ENCODE data around the gene NANS.

- TF ChIP-seq, protein P1, sequence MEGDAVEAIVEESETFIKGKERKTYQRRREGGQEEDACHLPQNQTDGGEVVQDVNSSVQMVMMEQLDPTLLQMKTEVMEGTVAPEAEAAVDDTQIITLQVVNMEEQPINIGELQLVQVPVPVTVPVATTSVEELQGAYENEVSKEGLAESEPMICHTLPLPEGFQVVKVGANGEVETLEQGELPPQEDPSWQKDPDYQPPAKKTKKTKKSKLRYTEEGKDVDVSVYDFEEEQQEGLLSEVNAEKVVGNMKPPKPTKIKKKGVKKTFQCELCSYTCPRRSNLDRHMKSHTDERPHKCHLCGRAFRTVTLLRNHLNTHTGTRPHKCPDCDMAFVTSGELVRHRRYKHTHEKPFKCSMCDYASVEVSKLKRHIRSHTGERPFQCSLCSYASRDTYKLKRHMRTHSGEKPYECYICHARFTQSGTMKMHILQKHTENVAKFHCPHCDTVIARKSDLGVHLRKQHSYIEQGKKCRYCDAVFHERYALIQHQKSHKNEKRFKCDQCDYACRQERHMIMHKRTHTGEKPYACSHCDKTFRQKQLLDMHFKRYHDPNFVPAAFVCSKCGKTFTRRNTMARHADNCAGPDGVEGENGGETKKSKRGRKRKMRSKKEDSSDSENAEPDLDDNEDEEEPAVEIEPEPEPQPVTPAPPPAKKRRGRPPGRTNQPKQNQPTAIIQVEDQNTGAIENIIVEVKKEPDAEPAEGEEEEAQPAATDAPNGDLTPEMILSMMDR (IDR thresholded peaks at IDR 0.05), result no peak
- TF ChIP-seq POLR2A (IDR thresholded peaks at IDR 0.05), result no peak
Observed at GRCh38 chr9:98099346-98099745, 42.8 kb downstream of the NANS start.

Measured in thyroid gland (tissue), 4 donors.